ENCODE results near the gene TAC3.
"Not testable (repeated sequence)": the region's sequence is repeated elsewhere in the genome, so short reads cannot be mapped to it uniquely, and the experiment has no call there.

GRCh38 chr12:56977361-56977760 lies 39.0 kb downstream of the TAC3 start:
- not testable (repeated sequence) for TF ChIP-seq CTCF, POLR2A, EP300 (IDR thresholded peaks at IDR 0.05)
